GM19467 (cell line): Measurements from ENCODE around the gene SMKR1.
"Not testable (repeated sequence)": the region's sequence is repeated elsewhere in the genome, so short reads cannot be mapped to it uniquely, and the experiment has no call there.

Experiments used
- ATAC-seq: cut with Tn5 transposase; IDR thresholded peaks from one replicate; pipeline ENCODE4 v1.9.1; 2021; ENCODE audit warnings: mild to moderate bottlenecking, moderate library complexity; ENCODE audit not compliant: unreplicated experiment

SMKR1 gene

GRCh38 chr7:129501760-129502707, at the start of gene SMKR1:
SMKR1 (plus strand) TSS chr7:129502531; CDS start chr7:129502825, 294 bp downstream.
- ATAC-seq = peak; percentile 79

- no peak for ATAC-seq
Observed at GRCh38 chr7:129452589-129453231, 49.6 kb upstream of the SMKR1 start.

GRCh38 chr7:129453510-129454248, 48.7 kb upstream of the SMKR1 start:
- ATAC-seq = no peak

GRCh38 chr7:129454249-129454551, 48.1 kb upstream of the SMKR1 start:
- no peak for ATAC-seq

- ATAC-seq = no peak
Observed at GRCh38 chr7:129456421-129456820, 45.9 kb upstream of the SMKR1 start.

- ATAC-seq = no peak
Observed at GRCh38 chr7:129457101-129457500, 45.2 kb upstream of the SMKR1 start.

- no peak for ATAC-seq
Observed at GRCh38 chr7:129458171-129458570, 44.2 kb upstream of the SMKR1 start.

- ATAC-seq = no peak
Observed at GRCh38 chr7:129461809-129462208, 40.5 kb upstream of the SMKR1 start.

GRCh38 chr7:129462420-129462819, 39.9 kb upstream of the SMKR1 start:
- ATAC-seq = no peak

- ATAC-seq = no peak
Observed at GRCh38 chr7:129464194-129464593, 38.1 kb upstream of the SMKR1 start.

- no peak for ATAC-seq
Observed at GRCh38 chr7:129465080-129465479, 37.3 kb upstream of the SMKR1 start.

GRCh38 chr7:129466796-129467195, 35.5 kb upstream of the SMKR1 start:
- no peak for ATAC-seq

- no peak for ATAC-seq
Observed at GRCh38 chr7:129468087-129468486, 34.2 kb upstream of the SMKR1 start.

GRCh38 chr7:129468547-129468946, 33.8 kb upstream of the SMKR1 start:
- no peak for ATAC-seq

GRCh38 chr7:129469930-129470329, 32.4 kb upstream of the SMKR1 start:
- ATAC-seq = no peak

- no peak for ATAC-seq
Observed at GRCh38 chr7:129470411-129470810, 31.9 kb upstream of the SMKR1 start.

GRCh38 chr7:129471402-129471827, 30.9 kb upstream of the SMKR1 start:
- ATAC-seq = no peak

GRCh38 chr7:129475931-129476330, 26.4 kb upstream of the SMKR1 start:
- ATAC-seq = not testable (repeated sequence)

GRCh38 chr7:129476398-129476797, 25.9 kb upstream of the SMKR1 start:
- ATAC-seq = not testable (repeated sequence)

- ATAC-seq = no peak
Observed at GRCh38 chr7:129479831-129480230, 22.5 kb upstream of the SMKR1 start.

GRCh38 chr7:129480674-129481363, 21.5 kb upstream of the SMKR1 start:
- ATAC-seq = no peak
